ENCODE measurements around the gene SYDE2.

GRCh38 chr1:85188530-85188929 is 12.3 kb downstream of the SYDE2 start:
- TF ChIP-seq CTCF (conservative IDR thresholded peaks at IDR 0.05) (no peak), ZFX (IDR thresholded peaks at IDR 0.05) (no peak)

Measured in C4-2B (cell line).